GM23248 (cell line): ENCODE data around the gene DCANP1.

Source experiments
- EZH2 ChIP-seq: fragments of 200-600 bp; sonication (generic); IDR thresholded peaks from 2 replicates; pipeline ENCODE4 v1.6.1; 2018; ENCODE audit warnings: antibody characterized with exemption, mild to moderate bottlenecking; ENCODE audit not compliant: insufficient read depth, poor library complexity, severe bottlenecking
- EZH2phosphoT487 ChIP-seq: fragments of 200-600 bp; sonication (generic); IDR thresholded peaks from 2 replicates; pipeline ENCODE4 v1.6.1; 2018; ENCODE audit warnings: antibody characterized with exemption, moderate library complexity, mild to moderate bottlenecking, low read depth; ENCODE audit not compliant: insufficient read depth

DNA sequence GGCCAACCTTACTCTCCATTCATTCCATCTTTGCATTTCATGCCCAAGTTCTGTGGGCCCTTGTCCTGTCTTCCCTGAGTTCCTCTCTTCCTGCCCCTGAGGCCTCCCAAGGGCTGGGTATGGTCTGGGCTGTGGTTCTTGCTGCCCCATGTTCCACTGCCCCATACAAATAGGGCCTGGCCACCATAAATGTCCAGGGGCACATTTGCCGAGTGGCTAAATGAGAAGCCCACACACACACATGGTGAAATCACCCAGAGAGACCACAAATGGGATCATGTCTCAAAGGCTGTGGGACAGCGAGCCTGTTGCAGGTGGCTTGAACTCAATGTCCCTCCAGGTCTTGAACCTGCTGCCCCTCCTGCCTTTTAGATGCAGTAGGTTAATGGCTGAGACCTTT is 3.8 kb upstream of the DCANP1 start:
- TF ChIP-seq EZH2phosphoT487 (no peak), EZH2 (no peak)
